Measurements from ENCODE around the gene EPB41. TPM values are rescaled to one million over a fixed set of nuclear protein-coding genes. Genes with fewer than 3 reads are reported as not detected.

EPB41 gene
- polyA plus RNA-seq, 2 of the 4 experiments (the other 2 are of a cell fraction) = 4.9 to 12.8 TPM

DNA sequence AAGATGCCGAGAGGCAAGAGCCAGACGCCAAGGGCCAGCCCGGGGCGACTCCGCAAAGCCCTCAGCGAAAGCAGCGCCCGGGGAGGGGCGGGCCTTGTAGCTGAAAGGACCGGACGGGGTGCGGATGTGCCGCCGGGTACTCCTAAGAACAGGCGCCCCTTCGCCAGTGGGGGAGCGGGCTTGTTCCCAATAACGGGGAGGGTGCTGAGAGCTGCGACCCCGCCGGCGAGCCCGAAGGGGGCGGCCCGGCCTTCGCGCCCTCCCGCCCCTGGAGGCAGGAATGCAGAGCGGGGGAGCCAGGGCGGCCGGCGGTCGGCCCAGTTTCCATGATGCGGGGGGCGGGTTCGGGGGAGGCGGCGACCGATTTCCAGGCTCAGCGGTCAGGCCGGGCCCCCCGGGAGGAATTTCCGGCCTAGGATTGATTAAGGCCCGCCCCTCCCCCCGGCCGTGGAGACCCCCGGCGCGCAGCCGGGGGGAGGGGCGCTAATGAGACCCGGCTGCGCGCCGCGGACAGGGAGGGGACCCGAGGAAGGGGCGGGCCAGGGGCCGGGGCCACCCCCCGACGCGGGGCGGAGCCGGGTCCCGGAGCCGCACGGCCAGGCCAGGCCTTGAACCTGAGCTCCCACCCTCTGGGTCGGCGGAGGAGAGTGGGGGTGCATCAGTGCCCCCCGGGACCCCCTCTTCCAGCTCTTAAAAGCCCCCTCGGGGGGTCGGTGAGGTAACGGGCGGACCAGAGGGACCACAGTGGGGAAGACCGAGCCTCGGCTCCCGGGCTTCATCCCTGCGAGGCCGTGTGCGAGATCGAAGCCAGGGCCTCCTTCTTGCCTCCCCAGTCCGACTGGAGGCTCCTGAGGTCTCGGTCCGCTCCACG, 210.2 kb downstream of the EPB41 start:
- CTCF ChIA-PET = interaction anchor here (0.7 to 1.3 kb wide), 11 partner anchors 10 to 600 kb away, joined by 3 to 9 read pairs (median 3); no protein-coding TSS in a partner anchor
- Histone ChIP-seq H3K4me1 (no peaks in the 10 kb centered on the region), H3K4me2 (peak overlapping the region; percentile 97), H3K4me3 (peak overlapping the region; percentile 83), H3K27ac (peak overlapping the region; percentile 86 to 94), H3K9me3 (no peaks in the 10 kb centered on the region)
- 64% methylated on average over 12 of the region's 85 CpGs for WGBS (ENCODE audit: missing lambda C conversion rate)
- POLR2A ChIA-PET = interaction anchor here (1.4 kb wide), 1 partner anchor 57 kb away, joined by 8 read pairs; the partner anchor contains the start of gene SRSF4
- ATAC-seq (peak; percentile 77 to 85), DNase-seq (ENCODE audit: low read depth in 1 of 2, low spot score in 1 of 2) (peak; percentile 56 to 71), FAIRE-seq (no peak)
- TF ChIP-seq, protein P1, sequence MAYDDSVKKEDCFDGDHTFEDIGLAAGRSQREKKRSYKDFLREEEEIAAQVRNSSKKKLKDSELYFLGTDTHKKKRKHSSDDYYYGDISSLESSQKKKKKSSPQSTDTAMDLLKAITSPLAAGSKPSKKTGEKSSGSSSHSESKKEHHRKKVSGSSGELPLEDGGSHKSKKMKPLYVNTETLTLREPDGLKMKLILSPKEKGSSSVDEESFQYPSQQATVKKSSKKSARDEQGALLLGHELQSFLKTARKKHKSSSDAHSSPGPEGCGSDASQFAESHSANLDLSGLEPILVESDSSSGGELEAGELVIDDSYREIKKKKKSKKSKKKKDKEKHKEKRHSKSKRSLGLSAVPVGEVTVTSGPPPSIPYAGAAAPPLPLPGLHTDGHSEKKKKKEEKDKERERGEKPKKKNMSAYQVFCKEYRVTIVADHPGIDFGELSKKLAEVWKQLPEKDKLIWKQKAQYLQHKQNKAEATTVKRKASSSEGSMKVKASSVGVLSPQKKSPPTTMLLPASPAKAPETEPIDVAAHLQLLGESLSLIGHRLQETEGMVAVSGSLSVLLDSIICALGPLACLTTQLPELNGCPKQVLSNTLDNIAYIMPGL (CRISPR knock-in tag; IDR thresholded peaks at IDR 0.05; ENCODE audit: borderline replicate concordance) = peak; percentile 43; the same call in 1 of the 2 replicates
- TF ChIP-seq FOXS1 (CRISPR knock-in tag; IDR thresholded peaks at IDR 0.05) (no peak), MAX (IDR thresholded peaks at IDR 0.05) (peak; percentile 43; the same call in 1 of the 2 replicates), JUNB (IDR thresholded peaks at IDR 0.05) (no peak), USF2 (IDR thresholded peaks at IDR 0.05) (no peak), ZSCAN20 (CRISPR knock-in tag; IDR thresholded peaks at IDR 0.05) (no peak), CHD4 (IDR thresholded peaks at IDR 0.05; ENCODE audit: borderline replicate concordance) (no peak; the same call in 1 of the 2 replicates), EHMT2 (IDR thresholded peaks at IDR 0.05; ENCODE audit: low read depth) (no peak), FOSB (CRISPR knock-in tag; IDR thresholded peaks at IDR 0.05) (no peak), MAFK (IDR thresholded peaks at IDR 0.05; ENCODE audit: partially characterized antibody) (no peak), CTCF (IDR thresholded peaks at IDR 0.05) (peak; percentile 35; the same call in 2 of the 3 replicates), SREBF2 (IDR thresholded peaks at IDR 0.05) (no peak), RAD21 (conservative IDR thresholded peaks at IDR 0.05 in 1 of 2, IDR thresholded peaks at IDR 0.05 in 1 of 2) (no peak), CEBPB (IDR thresholded peaks at IDR 0.05) (no peak), POLR2A (IDR thresholded peaks at IDR 0.05; ENCODE audit: low read length) (peak; percentile 46), TFCP2L1 (CRISPR knock-in tag; IDR thresholded peaks at IDR 0.05) (no peak), NFE2L2 (conservative IDR thresholded peaks at IDR 0.05; ENCODE audit: low read length) (no peak), CBX2 (IDR thresholded peaks at IDR 0.05; ENCODE audit: borderline replicate concordance, low read depth) (no peak), HES2 (IDR thresholded peaks at IDR 0.05) (no peak), EP300 (IDR thresholded peaks at IDR 0.05) (no peak), RCOR1 (IDR thresholded peaks at IDR 0.05; ENCODE audit: low read depth, low read length) (no peak), JUN (IDR thresholded peaks at IDR 0.05) (peak in 1 of 2 experiments; percentile 31; a peak in 2 of 5 replicates), PHF8 (IDR thresholded peaks at IDR 0.05; ENCODE audit: borderline replicate concordance, low read depth) (peak; percentile 66), RARB (CRISPR knock-in tag; IDR thresholded peaks at IDR 0.05) (no peak), HDAC2 (IDR thresholded peaks at IDR 0.05) (no peak), RNF2 (IDR thresholded peaks at IDR 0.05; ENCODE audit: borderline replicate concordance, low read depth) (no peak), HOXA7 (CRISPR knock-in tag; IDR thresholded peaks at IDR 0.05) (no peak), CBX8 (IDR thresholded peaks at IDR 0.05) (no peak), CHD2 (IDR thresholded peaks at IDR 0.05; ENCODE audit: low read length, partially characterized antibody) (no peak), ZC3H11A (IDR thresholded peaks at IDR 0.05) (no peak), HEYL (CRISPR knock-in tag; IDR thresholded peaks at IDR 0.05) (no peak), BHLHE40 (IDR thresholded peaks at IDR 0.05; ENCODE audit: low read depth, low read length) (no peak), ESRRA (IDR thresholded peaks at IDR 0.05; ENCODE audit: borderline replicate concordance, low read length) (no peak)
- TF ChIP-seq, protein P2, sequence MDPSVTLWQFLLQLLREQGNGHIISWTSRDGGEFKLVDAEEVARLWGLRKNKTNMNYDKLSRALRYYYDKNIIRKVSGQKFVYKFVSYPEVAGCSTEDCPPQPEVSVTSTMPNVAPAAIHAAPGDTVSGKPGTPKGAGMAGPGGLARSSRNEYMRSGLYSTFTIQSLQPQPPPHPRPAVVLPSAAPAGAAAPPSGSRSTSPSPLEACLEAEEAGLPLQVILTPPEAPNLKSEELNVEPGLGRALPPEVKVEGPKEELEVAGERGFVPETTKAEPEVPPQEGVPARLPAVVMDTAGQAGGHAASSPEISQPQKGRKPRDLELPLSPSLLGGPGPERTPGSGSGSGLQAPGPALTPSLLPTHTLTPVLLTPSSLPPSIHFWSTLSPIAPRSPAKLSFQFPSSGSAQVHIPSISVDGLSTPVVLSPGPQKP (IDR thresholded peaks at IDR 0.05; ENCODE audit: low read depth, low read length) = no peak
- TF ChIP-seq, protein P3, sequence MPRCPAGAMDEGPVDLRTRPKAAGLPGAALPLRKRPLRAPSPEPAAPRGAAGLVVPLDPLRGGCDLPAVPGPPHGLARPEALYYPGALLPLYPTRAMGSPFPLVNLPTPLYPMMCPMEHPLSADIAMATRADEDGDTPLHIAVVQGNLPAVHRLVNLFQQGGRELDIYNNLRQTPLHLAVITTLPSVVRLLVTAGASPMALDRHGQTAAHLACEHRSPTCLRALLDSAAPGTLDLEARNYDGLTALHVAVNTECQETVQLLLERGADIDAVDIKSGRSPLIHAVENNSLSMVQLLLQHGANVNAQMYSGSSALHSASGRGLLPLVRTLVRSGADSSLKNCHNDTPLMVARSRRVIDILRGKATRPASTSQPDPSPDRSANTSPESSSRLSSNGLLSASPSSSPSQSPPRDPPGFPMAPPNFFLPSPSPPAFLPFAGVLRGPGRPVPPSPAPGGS (IDR thresholded peaks at IDR 0.05) = no peak

Data from A549 (cell line).